MM.1S (cell line): ENCODE measurements around the gene TFDP3.

Experiments used
- DNase-seq: peaks from one replicate; pipeline ENCODE4 v3.0.0-alpha.2; 2015
- H2AFZ ChIP-seq: fragments of 300-600 bp; sonication (generic); 2 replicates; pipeline ENCODE4 v1.6.0; 2016; ENCODE audit warnings: antibody characterized with exemption, low read length
- H3F3A ChIP-seq: fragments of 300-600 bp; sonication (generic); 2 replicates; pipeline ENCODE4 v1.6.1; 2016; ENCODE audit warnings: mild to moderate bottlenecking, antibody characterized with exemption, low read length, moderate library complexity, mixed read lengths; ENCODE audit not compliant: insufficient read depth
- H3K27ac ChIP-seq: fragments of 300-600 bp; sonication (generic); 2 replicates; pipeline ENCODE4 v1.5.1; 2016; ENCODE audit warnings: mild to moderate bottlenecking, low read length
- H3K27me3 ChIP-seq: fragments of 300-600 bp; sonication (generic); replicated peaks from 2 replicates; pipeline ENCODE4 v1.6.0; 2016; ENCODE audit warnings: low read length; ENCODE audit not compliant: insufficient read depth
- H3K36me3 ChIP-seq: fragments of 300-600 bp; sonication (generic); replicated peaks from 2 replicates; pipeline ENCODE4 v1.6.1; 2016; ENCODE audit warnings: mild to moderate bottlenecking, low read length, mixed read lengths; ENCODE audit not compliant: insufficient read depth
- H3K4me1 ChIP-seq: fragments of 300-600 bp; sonication (generic); 2 replicates; pipeline ENCODE4 v1.6.1; 2016; ENCODE audit warnings: low read length, mixed read lengths
- H3K4me2 ChIP-seq: fragments of 300-600 bp; sonication (generic); 2 replicates; pipeline ENCODE4 v1.6.0; 2016; ENCODE audit warnings: low read depth, low read length
- H3K4me3 ChIP-seq: fragments of 300-600 bp; sonication (generic); 2 replicates; pipeline ENCODE4 v1.5.1; 2016; ENCODE audit warnings: low read length, mixed read lengths
- H3K79me2 ChIP-seq: fragments of 300-600 bp; sonication (generic); 2 replicates; pipeline ENCODE4 v1.6.1; 2016; ENCODE audit warnings: mixed run types, low read length, mixed read lengths
- H3K9ac ChIP-seq: fragments of 300-600 bp; sonication (generic); 2 replicates; pipeline ENCODE4 v1.6.1; 2016; ENCODE audit warnings: low read length, mixed read lengths
- H3K9me2 ChIP-seq: fragments of 300-600 bp; sonication (generic); replicated peaks from 2 replicates; pipeline ENCODE4 v1.6.1; 2016; ENCODE audit warnings: mild to moderate bottlenecking, low read length, mixed read lengths; ENCODE audit not compliant: insufficient read depth
- H3K9me3 ChIP-seq: fragments of 300-600 bp; sonication (generic); replicated peaks from 2 replicates; pipeline ENCODE4 v1.6.1; 2016; ENCODE audit warnings: mild to moderate bottlenecking, low read length, mixed read lengths; ENCODE audit not compliant: insufficient read depth
- H4K20me1 ChIP-seq: fragments of 300-600 bp; sonication (generic); 2 replicates; pipeline ENCODE4 v1.6.1; 2016; ENCODE audit warnings: mild to moderate bottlenecking, low read length, moderate library complexity, mixed read lengths; ENCODE audit not compliant: insufficient read depth
- CTCF ChIP-seq: fragments of 300-600 bp; sonication (generic); IDR thresholded peaks from 2 replicates; pipeline ENCODE4 v1.5.1; 2016; ENCODE audit warnings: antibody characterized with exemption, low read length, mixed read lengths
- EZH2 ChIP-seq: fragments of 300-600 bp; sonication (generic); optimal IDR thresholded peaks from 2 replicates; pipeline ENCODE3; 2017; ENCODE audit warnings: low read depth, mild to moderate bottlenecking, antibody characterized with exemption, low read length, mixed read lengths
- EZH2phosphoT487 ChIP-seq: fragments of 300-600 bp; sonication (generic); IDR thresholded peaks from 2 replicates; pipeline ENCODE4 v1.6.1; 2018; ENCODE audit warnings: antibody characterized with exemption, low read length

Gene TFDP3

GRCh38 chrX:133207751-133208150 lies 10.4 kb downstream of the TFDP3 start:
- Histone ChIP-seq H3K79me2 (no peaks in the 10 kb centered on the region), H3K9me2 (no peaks in the 10 kb centered on the region), H3F3A (no peaks in the 10 kb centered on the region), H2AFZ (no peak overlapping the region), H3K9ac (no peak overlapping the region), H3K4me1 (no peaks in the 10 kb centered on the region), H3K9me3 (no peaks in the 10 kb centered on the region), H3K27me3 (no peaks in the 10 kb centered on the region), H3K4me3 (no peak overlapping the region), H4K20me1 (no peaks in the 10 kb centered on the region), H3K4me2 (no peak overlapping the region), H3K36me3 (no peaks in the 10 kb centered on the region), H3K27ac (no peak overlapping the region)
- TF ChIP-seq EZH2 (no peak), EZH2phosphoT487 (no peak), CTCF (no peak)
- DNase-seq = no peak

- Histone ChIP-seq H3K27ac (no peak overlapping the region), H3K4me3 (no peak overlapping the region), H3K4me1 (no peaks in the 10 kb centered on the region), H3K27me3 (no peaks in the 10 kb centered on the region), H4K20me1 (no peaks in the 10 kb centered on the region), H3K9me3 (no peaks in the 10 kb centered on the region), H2AFZ (no peak overlapping the region), H3K9ac (no peak overlapping the region), H3K79me2 (no peaks in the 10 kb centered on the region), H3K36me3 (no peaks in the 10 kb centered on the region), H3K9me2 (no peaks in the 10 kb centered on the region), H3F3A (no peaks in the 10 kb centered on the region), H3K4me2 (no peak overlapping the region)
- no peak for DNase-seq
- TF ChIP-seq EZH2phosphoT487 (no peak), EZH2 (no peak), CTCF (no peak)
These were observed 26.5 kb downstream of the TFDP3 start for GRCh38 chrX:133191739-133192039.

GRCh38 chrX:133190877-133191738 lies 27.0 kb downstream of the TFDP3 start:
- H3K27me3 ChIP-seq = no peaks in the 10 kb centered on the region
- no peak overlapping the region for H3K9ac ChIP-seq
- H3K4me3 ChIP-seq = no peak overlapping the region
- H2AFZ ChIP-seq = no peak overlapping the region
- no peak for DNase-seq
- no peak for TF ChIP-seq EZH2phosphoT487
- TF ChIP-seq CTCF = no peak
- TF ChIP-seq EZH2 = no peak
- no peak overlapping the region for H3K27ac ChIP-seq
- no peaks in the 10 kb centered on the region for H3K36me3 ChIP-seq
- H3K79me2 ChIP-seq = no peaks in the 10 kb centered on the region
- H3K4me2 ChIP-seq = no peak overlapping the region
- H4K20me1 ChIP-seq = no peaks in the 10 kb centered on the region
- H3K4me1 ChIP-seq = no peaks in the 10 kb centered on the region
- no peaks in the 10 kb centered on the region for H3F3A ChIP-seq
- no peaks in the 10 kb centered on the region for H3K9me2 ChIP-seq
- no peaks in the 10 kb centered on the region for H3K9me3 ChIP-seq
